GM23338 (cell line): Measurements from ENCODE around the gene INO80C. TPM values are rescaled to one million over a fixed set of nuclear protein-coding genes. Genes with fewer than 3 reads are reported as not detected.
A peak's percentile ranks its signal among the peaks of the same experiment; 100 is the strongest.

Source experiments
- ATAC-seq: fragments of 200-7000 bp; cut with Tn5 transposase; 3 replicates; pipeline ENCODE4 v1.9.1; 2020
- DNase-seq: peaks from one replicate; pipeline ENCODE4 v3.0.0-alpha.2; 2015; ENCODE audit warnings: low spot score
- H2AFZ ChIP-seq: fragments of 200-600 bp; sonication (generic); 2 replicates; pipeline ENCODE4 v1.8.0; 2016; ENCODE audit warnings: antibody characterized with exemption, mild to moderate bottlenecking, moderate library complexity
- H3F3A ChIP-seq: fragments of 200-600 bp; sonication (generic); replicated peaks from 2 replicates; pipeline ENCODE4 v1.8.0; 2017; ENCODE audit warnings: antibody characterized with exemption, mixed run types, low read depth
- H3K27ac ChIP-seq: fragments of 200-600 bp; sonication (generic); 2 replicates; pipeline ENCODE4 v1.6.1; 2016; ENCODE audit warnings: low read depth
- H3K27me3 ChIP-seq: fragments of 200-600 bp; sonication (generic); 2 replicates; pipeline ENCODE4 v1.8.0; 2016; ENCODE audit warnings: mild to moderate bottlenecking, mixed run types, moderate library complexity; ENCODE audit not compliant: insufficient read depth
- H3K36me3 ChIP-seq: fragments of 200-600 bp; sonication (generic); 2 replicates; pipeline ENCODE4 v1.8.0; 2016; ENCODE audit warnings: mild to moderate bottlenecking; ENCODE audit not compliant: insufficient read depth
- H3K4me1 ChIP-seq: fragments of 200-600 bp; sonication (generic); 2 replicates; pipeline ENCODE4 v1.8.0; 2016; ENCODE audit warnings: mild to moderate bottlenecking, moderate library complexity; ENCODE audit not compliant: insufficient read depth
- H3K4me2 ChIP-seq: fragments of 200-600 bp; sonication (generic); 2 replicates; pipeline ENCODE4 v1.7.1; 2017; ENCODE audit warnings: mixed run types
- H3K4me3 ChIP-seq: fragments of 200-600 bp; sonication (generic); 2 replicates; pipeline ENCODE4 v1.6.1; 2016; ENCODE audit warnings: mixed run types
- H3K79me2 ChIP-seq: fragments of 200-600 bp; sonication (generic); replicated peaks from 2 replicates; pipeline ENCODE4 v1.8.0; 2017; ENCODE audit warnings: mild to moderate bottlenecking; ENCODE audit not compliant: insufficient read depth
- H3K9me2 ChIP-seq: fragments of 200-600 bp; sonication (generic); 2 replicates; pipeline ENCODE4 v1.8.0; 2017; ENCODE audit not compliant: insufficient read depth
- H4K20me1 ChIP-seq: fragments of 200-600 bp; sonication (generic); replicated peaks from 2 replicates; pipeline ENCODE4 v1.8.0; 2017; ENCODE audit warnings: mild to moderate bottlenecking; ENCODE audit not compliant: insufficient read depth
- H3K27ac Mint-ChIP-seq: 2 replicates; pipeline ENCODE4 v1.8.0; 2020; ENCODE audit warnings: inconsistent platforms, mild to moderate bottlenecking, moderate library complexity, mixed read lengths
- H3K27me3 Mint-ChIP-seq: 3 replicates; pipeline ENCODE4 v1.8.0; 2022; ENCODE audit warnings: low read depth, mild to moderate bottlenecking, moderate library complexity, mixed read lengths, inconsistent platforms; ENCODE audit not compliant: insufficient read depth, poor library complexity
- H3K36me3 Mint-ChIP-seq: 3 replicates; pipeline ENCODE4 v1.8.0; 2021; ENCODE audit warnings: low read depth, mild to moderate bottlenecking, inconsistent platforms, moderate library complexity, mixed read lengths
- H3K4me1 Mint-ChIP-seq: 3 replicates; pipeline ENCODE4 v1.8.0; 2020; ENCODE audit warnings: mild to moderate bottlenecking, inconsistent platforms, mixed read lengths
- H3K4me3 Mint-ChIP-seq: 3 replicates; pipeline ENCODE4 v1.8.0; 2021; ENCODE audit warnings: moderate library complexity, mild to moderate bottlenecking, inconsistent platforms, mixed read lengths
- H3K9me3 Mint-ChIP-seq: 3 replicates; pipeline ENCODE4 v1.8.0; 2020; ENCODE audit warnings: moderate library complexity, mild to moderate bottlenecking, inconsistent platforms, mixed read lengths
- CTCF ChIP-seq, 2 experiments: fragments of 200-600 bp in 1 of 2; sonication (generic) in 1 of 2; conservative IDR thresholded peaks; 2 replicates each; pipeline versions ENCODE4 v1.5.1 to v1.6.1; 2016 to 2017; ENCODE audit warnings: antibody characterized with exemption in 2 of 2, low read depth in 2 of 2, mild to moderate bottlenecking in 2 of 2, moderate library complexity in 1 of 2
- JUNB ChIP-seq: IDR thresholded peaks from one replicate; pipeline ENCODE4 v1.6.1; 2016; ENCODE audit warnings: antibody characterized with exemption; ENCODE audit not compliant: unreplicated experiment
- NANOG ChIP-seq: IDR thresholded peaks from 2 replicates; pipeline ENCODE4 v1.6.1; 2016; ENCODE audit warnings: antibody characterized with exemption, borderline replicate concordance
- POLR2AphosphoS5 ChIP-seq: IDR thresholded peaks from 2 replicates; pipeline ENCODE4 v1.6.1; 2016; ENCODE audit warnings: antibody characterized with exemption, low read depth
- ZNF462 ChIP-seq: fragments of 250-450 bp; sonication (Bioruptor Pico); IDR thresholded peaks from 2 replicates; pipeline ENCODE4 v1.5.0; 2020; ENCODE audit warnings: mild to moderate bottlenecking, moderate library complexity
- polyA plus RNA-seq: library from polyadenylated mRNA; unstranded; fragments of >200 nt; fragmentation: Nextera tagmentation; extraction: Ambion mirVana; gene quantifications from 2 replicates; pipeline ENCODE4 v1.2.1, GENCODE V29; 2016
- total RNA-seq: library from RNA; depleted of rRNA; stranded (reverse); fragments of >200 nt; shearing (Covaris generic); gene quantifications from 2 replicates; pipeline ENCODE4 v1.2.3, GENCODE V29; 2014

Gene INO80C
- total and polyA plus RNA-seq, 2 experiments from 2014 or later, result 16.3 to 52.3 TPM

DNA sequence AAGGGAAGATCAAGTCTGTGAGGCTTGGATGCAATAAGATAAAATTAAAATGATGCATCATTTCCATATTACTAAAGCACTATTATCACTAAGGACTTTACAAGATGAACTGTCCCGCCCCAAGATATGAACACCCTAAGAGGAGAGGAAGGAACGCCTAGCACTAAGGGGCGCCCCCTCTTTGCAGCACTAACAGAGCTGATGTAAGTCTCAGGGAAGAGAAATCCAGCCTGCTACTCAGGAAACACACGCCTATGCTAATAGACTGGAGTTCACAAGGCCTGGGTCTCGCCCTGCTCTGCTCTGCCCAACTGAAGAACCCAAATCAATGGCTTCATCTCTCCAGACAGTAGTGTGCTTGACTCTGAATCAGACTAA, 6.1 kb downstream of the INO80C start:
- H3K79me2 ChIP-seq, result peaks cover 86% of the 10 kb centered on the region
- H3K9me2 ChIP-seq, result no peaks in the 10 kb centered on the region
- Mint-ChIP-seq H3K9me3 (no peaks in the 10 kb centered on the region), H3K27me3 (peaks cover 8% of the 10 kb centered on the region), H3K4me1 (peaks cover 86% of the 10 kb centered on the region), H3K4me3 (peak overlapping the region; percentile 51), H3K27ac (peak overlapping the region; percentile 96), H3K36me3 (peaks cover 12% of the 10 kb centered on the region)
- peak; percentile 78 for ATAC-seq
- peaks cover 83% of the 10 kb centered on the region for H3K4me1 ChIP-seq
- H3K4me2 ChIP-seq, result peak overlapping the region; percentile 59
- no peaks in the 10 kb centered on the region for H3K27me3 ChIP-seq
- no peaks in the 10 kb centered on the region for H3K36me3 ChIP-seq
- TF ChIP-seq POLR2AphosphoS5, result peak; percentile 27; the same call in 1 of the 2 replicates
- TF ChIP-seq CTCF (conservative IDR thresholded peaks at IDR 0.05; ENCODE audit: low read depth in 2 of 2), result peak in 1 of 2 experiments; percentile 40; a peak in 2 of 4 replicates
- TF ChIP-seq JUNB, result no peak
- H3K27ac ChIP-seq, result peak overlapping the region; percentile 84
- peak; percentile 82 for DNase-seq
- H4K20me1 ChIP-seq, result no peaks in the 10 kb centered on the region
- no peaks in the 10 kb centered on the region for H3F3A ChIP-seq
- H3K4me3 ChIP-seq, result peak overlapping the region; percentile 21
- H2AFZ ChIP-seq, result no peak overlapping the region

- Mint-ChIP-seq H3K27ac (peak overlapping the region; percentile 96), H3K36me3 (peaks cover 12% of the 10 kb centered on the region), H3K4me1 (peaks cover 82% of the 10 kb centered on the region), H3K4me3 (peak overlapping the region; percentile 51), H3K9me3 (no peaks in the 10 kb centered on the region), H3K27me3 (peaks cover 8% of the 10 kb centered on the region)
- ATAC-seq (peak; percentile 54), DNase-seq (peak; percentile 48)
- Histone ChIP-seq H3K27me3 (no peaks in the 10 kb centered on the region), H4K20me1 (no peaks in the 10 kb centered on the region), H3K4me1 (peaks cover 77% of the 10 kb centered on the region), H2AFZ (no peak overlapping the region), H3K36me3 (no peaks in the 10 kb centered on the region), H3K4me2 (peak overlapping the region; percentile 59), H3K4me3 (peak overlapping the region; percentile 21), H3F3A (no peaks in the 10 kb centered on the region), H3K27ac (peak overlapping the region; percentile 84), H3K9me2 (no peaks in the 10 kb centered on the region), H3K79me2 (peaks cover 86% of the 10 kb centered on the region)
- TF ChIP-seq ZNF462 (CRISPR knock-in tag) (0 out of 2 replicates have a peak, but pooled peaks have one; percentile 11), NANOG (no peak)
These were observed 6.7 kb downstream of the INO80C start for GRCh38 chr18:35490894-35491699.
